SK-N-SH (cell line): Measurements from ENCODE around the gene RAB12.

ENCODE experiments used
- CTCF ChIP-seq: fragments of 200-600 bp; sonication (generic); IDR thresholded peaks from 2 replicates; pipeline ENCODE4 v1.6.1; 2017; ENCODE audit warnings: antibody characterized with exemption, mild to moderate bottlenecking, moderate library complexity
- ELF1 ChIP-seq: IDR thresholded peaks from 2 replicates; pipeline ENCODE4 v1.4.0; 2012
- EP300 ChIP-seq, 2 experiments: IDR thresholded peaks; 2 replicates each; pipeline versions ENCODE4 v1.4.0 to v1.6.1; 2012; ENCODE audit warnings: borderline replicate concordance in 1 of 2, low read depth in 1 of 2, low read length in 1 of 2
- MAX ChIP-seq: IDR thresholded peaks from 2 replicates; pipeline ENCODE4 v1.4.0; 2012; ENCODE audit warnings: low read depth
- MXI1 ChIP-seq: IDR thresholded peaks from 2 replicates; pipeline ENCODE4 v1.6.1; 2012; ENCODE audit warnings: mild to moderate bottlenecking, low read depth, low read length, improper control_type of control experiment
- RAD21 ChIP-seq: IDR thresholded peaks from 2 replicates; pipeline ENCODE4 v1.6.1; 2012; ENCODE audit warnings: mild to moderate bottlenecking, low read length
- RCOR1 ChIP-seq: fragments of 150-350 bp; IDR thresholded peaks from 2 replicates; pipeline ENCODE4 v1.6.1; 2017; ENCODE audit warnings: antibody characterized with exemption, low read length
- RXRA ChIP-seq: IDR thresholded peaks from 2 replicates; pipeline ENCODE4 v1.4.0; 2012; ENCODE audit warnings: low read depth, mild to moderate bottlenecking, borderline replicate concordance
- SIN3A ChIP-seq: IDR thresholded peaks from 2 replicates; pipeline ENCODE4 v1.6.1; 2012; ENCODE audit warnings: low read depth, mild to moderate bottlenecking, low read length, moderate library complexity, borderline replicate concordance
- TAF1 ChIP-seq: IDR thresholded peaks from 2 replicates; pipeline ENCODE4 v1.6.1; 2012; ENCODE audit warnings: low read depth, mild to moderate bottlenecking, low read length, moderate library complexity, borderline replicate concordance

- TF ChIP-seq MAX (no peak), SIN3A (no peak), EP300 (IDR thresholded peaks at IDR 0.05; ENCODE audit: borderline replicate concordance in 1 of 2, low read depth in 1 of 2, low read length in 1 of 2) (no peak), MXI1 (no peak), CTCF (no peak), ELF1 (no peak), TAF1 (no peak), RAD21 (no peak), RXRA (no peak), RCOR1 (no peak)
These were observed 5.3 kb upstream of the RAB12 start for GRCh38 chr18:8603663-8604520.
